K562 (cell line): Measurements from ENCODE around the gene HSF5. TPM values are rescaled to one million over a fixed set of nuclear protein-coding genes. Genes with fewer than 3 reads are reported as not detected.

Experiments
- ATAC-seq: fragments of 200-7000 bp; cut with Tn5 transposase; 3 replicates; pipeline ENCODE4 v1.9.1; 2020; ENCODE audit warnings: moderate library complexity
- BruUV-seq: library from RNA; stranded (reverse); fragments of 400-500 nt; replicated peaks from 2 replicates; lab custom pipeline; 2021; lab: Mats Ljungman, UMichigan
- CTCF ChIA-PET: fragments of 300-600 bp; formaldehyde crosslinking; extraction: SDS; loops from one replicate; lab custom pipeline; 2021; ENCODE audit warnings: low intra/inter-chr PET ratio; lab: Yijun Ruan, JAX
- POLR2A ChIA-PET: fragments of 300-600, 350-650 bp; sonication (Branson Sonifier 250); formaldehyde crosslinking; extraction: SDS; loops from one replicate; lab custom pipeline; 2021; ENCODE audit warnings: antibody characterized with exemption, inconsistent platforms; lab: Yijun Ruan, JAX
- DNase-seq, 4 experiments: peaks; one replicate each; pipeline versions ENCODE4 v3.0.0 to v3.0.0-alpha.2; 2011 to 2018; ENCODE audit warnings: low spot score in 3 of 4, mixed read lengths in 3 of 4; ENCODE audit errors: extremely low read depth in 1 of 4
- FAIRE-seq: peaks from 2 replicates; lab custom pipeline; 2011; peaks lifted over from hg19 to GRCh38; lab: Jason Lieb, UNC
- H2AFZ ChIP-seq: 2 replicates; pipeline ENCODE4 v1.6.0; 2011; ENCODE audit warnings: low read depth, low read length, control low read depth, inconsistent platforms
- H3K27ac ChIP-seq: fragments of 200-600 bp; 3 replicates; pipeline ENCODE4 v1.8.0; 2011; ENCODE audit warnings: low read depth, mild to moderate bottlenecking, control low read depth, inconsistent platforms, low read length, moderate library complexity, mixed read lengths; ENCODE audit errors: extremely low read depth
- H3K27me3 ChIP-seq, 2 experiments: fragments of 300-600 bp in 1 of 2; 2 replicates in 1 of 2; 3 replicates in 1 of 2; pipeline versions ENCODE4 v1.6.0 to v1.8.0; 2011; ENCODE audit warnings: inconsistent platforms in 2 of 2, low read length in 2 of 2, mild to moderate bottlenecking in 1 of 2, mixed read lengths in 1 of 2, moderate library complexity in 1 of 2; ENCODE audit not compliant: control insufficient read depth in 2 of 2, insufficient read depth in 2 of 2
- H3K36me3 ChIP-seq: fragments of 300-600 bp; 3 replicates; pipeline ENCODE4 v1.8.0; 2011; ENCODE audit warnings: mild to moderate bottlenecking, low read length, inconsistent platforms; ENCODE audit not compliant: control insufficient read depth, insufficient read depth
- H3K4me1 ChIP-seq, 2 experiments: fragments of 200-600 bp in 1 of 2; replicated peaks in 1 of 2; 2 replicates in 1 of 2; 3 replicates in 1 of 2; pipeline versions ENCODE4 v1.5.1 to v1.8.0; 2011; ENCODE audit warnings: inconsistent platforms in 2 of 2, low read length in 2 of 2, mild to moderate bottlenecking in 1 of 2, mixed read lengths in 1 of 2, moderate library complexity in 1 of 2; ENCODE audit not compliant: control insufficient read depth in 2 of 2, insufficient read depth in 2 of 2
- H3K4me2 ChIP-seq: 2 replicates; pipeline ENCODE4 v1.6.1; 2011; ENCODE audit warnings: low read length, control low read depth, inconsistent platforms, mixed read lengths; ENCODE audit not compliant: insufficient read depth
- H3K4me3 ChIP-seq: fragments of 200-600 bp; sonication (generic), shearing (Covaris generic); 2 replicates; pipeline ENCODE4 v1.5.1; 2016; ENCODE audit warnings: control low read depth, inconsistent platforms
- H3K79me2 ChIP-seq: fragments of 200-600 bp; 3 replicates; pipeline ENCODE4 v1.8.0; 2011; ENCODE audit warnings: low read length, inconsistent platforms; ENCODE audit not compliant: control insufficient read depth, insufficient read depth
- H3K9ac ChIP-seq, 2 experiments: 2 replicates each; pipeline versions ENCODE4 v1.6.0 to v1.6.1; 2011; ENCODE audit warnings: low read depth in 2 of 2, low read length in 2 of 2, control low read depth in 1 of 2, inconsistent platforms in 1 of 2, mild to moderate bottlenecking in 1 of 2, mixed read lengths in 1 of 2; ENCODE audit not compliant: insufficient read depth in 1 of 2
- H3K9me1 ChIP-seq: one replicate; pipeline ENCODE4 v1.6.0; 2011; ENCODE audit warnings: inconsistent platforms, mild to moderate bottlenecking, low read length, moderate library complexity; ENCODE audit not compliant: control insufficient read depth, insufficient read depth
- H3K9me3 ChIP-seq: replicated peaks from 2 replicates; pipeline ENCODE4 v1.5.1; 2011; ENCODE audit warnings: low read depth, low read length, inconsistent platforms; ENCODE audit not compliant: control insufficient read depth, insufficient read depth
- H4K20me1 ChIP-seq: replicated peaks from 2 replicates; pipeline ENCODE4 v1.6.1; 2011; ENCODE audit warnings: low read length, inconsistent platforms, mixed read lengths; ENCODE audit not compliant: control insufficient read depth, insufficient read depth
- ARID3A ChIP-seq: IDR thresholded peaks from 2 replicates; pipeline ENCODE4 v1.6.1; 2012; ENCODE audit warnings: low read depth, low read length, improper control_type of control experiment, borderline replicate concordance
- ATF3 ChIP-seq, 2 experiments: fragments of 450-650 bp in 1 of 2; sonication (generic) in 1 of 2; formaldehyde crosslinking in 1 of 2; IDR thresholded peaks in 1 of 2; conservative IDR thresholded peaks in 1 of 2; 2 replicates each; pipeline versions ENCODE4 v1.6.1 to v1.8.1; 2016 to 2023; ENCODE audit warnings: mild to moderate bottlenecking in 2 of 2, moderate library complexity in 2 of 2, inconsistent platforms in 1 of 2, missing genetic modification reagents in 1 of 2
- FOXO4 ChIP-seq: fragments of 450-650 bp; formaldehyde crosslinking; IDR thresholded peaks from 2 replicates; pipeline ENCODE4 v1.4.0; 2020; ENCODE audit warnings: mild to moderate bottlenecking, moderate library complexity
- GATA2 ChIP-seq: sonication (generic); formaldehyde crosslinking; IDR thresholded peaks from 2 replicates; pipeline ENCODE4 v1.4.0; 2020; ENCODE audit warnings: mild to moderate bottlenecking, missing genetic modification reagents
- GTF3C2 ChIP-seq: IDR thresholded peaks from 3 replicates; pipeline ENCODE4 v1.6.1; 2011; ENCODE audit warnings: borderline replicate concordance, mild to moderate bottlenecking, moderate library complexity; ENCODE audit not compliant: insufficient read length; ENCODE audit errors: extremely low read depth
- KLF6 ChIP-seq: fragments of 250-450 bp; sonication (Bioruptor Pico); IDR thresholded peaks from 2 replicates; pipeline ENCODE4 v1.4.0; 2020; ENCODE audit warnings: mild to moderate bottlenecking, moderate library complexity, borderline replicate concordance
- MTA2 ChIP-seq: fragments of 450-650 bp; IDR thresholded peaks from 2 replicates; pipeline ENCODE4 v1.6.1; 2016; ENCODE audit warnings: low read depth
- THRA ChIP-seq: fragments of 450-650 bp; IDR thresholded peaks from 2 replicates; pipeline ENCODE4 v1.6.1; 2017; ENCODE audit warnings: mild to moderate bottlenecking, moderate library complexity
- THRAP3 ChIP-seq: fragments of 450-650 bp; IDR thresholded peaks from 2 replicates; pipeline ENCODE4 v1.6.1; 2016; ENCODE audit warnings: mild to moderate bottlenecking, inconsistent platforms, borderline replicate concordance
- ZNF3 ChIP-seq: fragments of 250-450 bp; sonication (Bioruptor Pico); IDR thresholded peaks from 2 replicates; pipeline ENCODE4 v1.5.0; 2021; ENCODE audit warnings: mild to moderate bottlenecking, moderate library complexity
- ZNF583 ChIP-seq: fragments of 250-450 bp; sonication (Bioruptor Pico); IDR thresholded peaks from 2 replicates; pipeline ENCODE4 v1.4.0; 2020
- WGBS: fragments of 100-300 bp; shearing (Covaris generic); methylation state at CpG from one replicate; pipeline ENCODE4 v1.1.6; 2016; ENCODE audit warnings: low coverage, mixed read lengths; ENCODE audit not compliant: insufficient coverage; ENCODE audit errors: missing lambda C conversion rate; 5-methylcytosine and 5-hydroxymethylcytosine counted together
- in situ Hi-C: fragments of 300-500 bp; cut with MboI; formaldehyde crosslinking; loops from 4 replicates; pipeline ENCODE4 v1.15.0; 2018; ENCODE audit warnings: inconsistent platforms, mixed read lengths
- intact Hi-C: fragments of 100-400 bp; cut with micrococcal nuclease; formaldehyde crosslinking; loops from 2 replicates; pipeline ENCODE4 v1.14.2; 2022
- polyA plus RNA-seq, 8 experiments: library from polyadenylated mRNA; depleted of rRNA in 4 of 8; stranded (reverse) in 5 of 8; unstranded in 3 of 8; fragments of >200 nt; fragmentation: Nextera tagmentation in 2 of 8; fragmentation: Illumina TruSeq in 1 of 8; extraction: Ambion mirVana in 2 of 8; extraction: Trizol in 1 of 8; gene quantifications; 2 replicates each; pipeline versions ENCODE4 v1.2.1 to v1.2.3, GENCODE V29; 2011 to 2014; ENCODE audit warnings: inconsistent platforms in 1 of 8, missing spikeins in 1 of 8
- total RNA-seq, 7 experiments: library from RNA; depleted of rRNA in 6 of 7; stranded (reverse); fragments of >200 nt in 6 of 7; fragmentation: Illumina TruSeq in 2 of 7; extraction: Trizol in 2 of 7; gene quantifications; 2 replicates each; pipeline versions ENCODE4 v1.2.1 to v1.2.3, GENCODE V29; 2011 to 2021; ENCODE audit warnings: low replicate concordance in 1 of 7

The HSF5 gene
- total and polyA plus RNA-seq, 9 of the 15 experiments (the other 6 are each of a cell fraction or from before 2014, with no cell fraction given): 0.04 TPM; not detected in 8

- BruUV-seq: no TSS peak
- no peak overlapping the region for H3K4me3 ChIP-seq
- H3K79me2 ChIP-seq: no peaks in the 10 kb centered on the region
- H3K9me3 ChIP-seq: no peaks in the 10 kb centered on the region
- peak overlapping the region; percentile 63 for H3K4me2 ChIP-seq
- H4K20me1 ChIP-seq: no peaks in the 10 kb centered on the region
- peaks cover 0 to 26% of the 10 kb centered on the region in 2 experiments; a peak in 4 of 5 replicates for H3K4me1 ChIP-seq
- H3K27me3 ChIP-seq: no peaks in the 10 kb centered on the region
- H3K9me1 ChIP-seq: no peaks in the 10 kb centered on the region
- ATAC-seq (peak; percentile 56), DNase-seq (no peak), FAIRE-seq (no peak)
- H3K36me3 ChIP-seq: no peaks in the 10 kb centered on the region
- peak overlapping the region; percentile 27; the same call in 2 of the 3 replicates for H3K27ac ChIP-seq
- POLR2A ChIA-PET: interaction anchor here (0.6 to 5.4 kb wide), 16 partner anchors 10 to 1566 kb away, joined by 3 to 34 read pairs (median 4); partner anchors contain the start of genes SUPT4H1 and TSPOAP1
- intact Hi-C loops (no loop called here), in situ Hi-C loops (no loop called here)
- 11% methylated on average over 3 of the region's 3 CpGs for WGBS
- CTCF ChIA-PET: no interaction called here
- peak overlapping the region; percentile 22 to 38; a peak in 3 of 4 replicates for H3K9ac ChIP-seq
- H2AFZ ChIP-seq: peak overlapping the region; percentile 76
- TF ChIP-seq THRAP3: no peak
- TF ChIP-seq THRA: no peak
- no peak for TF ChIP-seq KLF6 (CRISPR knock-in tag)
- TF ChIP-seq ATF3 (IDR thresholded peaks at IDR 0.05): peak; percentile 80
- TF ChIP-seq ATF3 (CRISPR knock-in tag; conservative IDR thresholded peaks at IDR 0.05): no peak
- TF ChIP-seq ARID3A: no peak
- TF ChIP-seq MTA2: no peak
- TF ChIP-seq GATA2 (CRISPR knock-in tag): no peak
- no peak for TF ChIP-seq FOXO4
- TF ChIP-seq GTF3C2: no peak
- no peak for TF ChIP-seq ZNF3 (CRISPR knock-in tag)
- TF ChIP-seq ZNF583 (CRISPR knock-in tag): no peak
Measured at GRCh38 chr17:58379511-58379824, 108.7 kb downstream of the HSF5 start.
